ENCODE measurements around the gene RNPEPL1.

Gene RNPEPL1

DNA sequence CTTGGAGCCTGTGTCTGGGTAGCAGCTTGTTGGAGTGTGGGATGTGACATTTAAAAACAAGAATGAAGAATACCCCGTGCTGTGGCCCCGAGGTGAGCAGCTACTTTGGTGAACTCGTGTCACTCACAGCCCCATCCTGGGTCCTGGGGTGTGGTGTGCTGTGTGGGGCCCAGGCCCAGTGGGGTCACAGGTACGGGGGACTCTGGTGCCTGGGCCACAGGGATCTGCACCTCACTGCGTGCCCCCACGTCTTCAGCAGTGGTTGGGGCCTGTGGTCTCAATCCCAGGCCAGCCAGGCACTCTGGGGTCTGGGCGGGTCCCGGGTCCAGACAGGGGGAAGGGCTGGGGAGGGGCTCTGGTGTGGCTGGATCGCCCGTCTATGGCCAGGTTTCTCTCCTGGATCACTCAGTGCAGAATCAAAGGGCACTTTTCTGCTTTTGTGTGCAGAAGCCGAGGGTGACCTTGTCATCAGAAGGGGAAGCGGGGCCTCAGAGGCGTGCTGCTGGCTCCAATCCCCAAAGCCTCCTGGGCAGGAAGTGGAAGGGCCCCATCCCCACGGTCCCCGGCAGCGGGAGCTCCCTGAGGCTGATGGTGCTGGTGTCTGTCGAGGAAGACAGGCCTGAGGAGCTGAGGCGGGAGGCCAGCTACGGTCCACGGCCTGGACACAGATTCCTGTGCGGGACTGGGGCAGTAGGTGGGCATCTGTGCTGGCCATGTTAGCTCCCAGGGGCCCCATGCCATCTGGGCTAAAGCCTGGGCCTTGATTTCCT, 58.4 kb downstream of the RNPEPL1 start:
- DNase-seq (ENCODE audit: low spot score), result no peak

- peak; percentile 19 for DNase-seq (ENCODE audit: low spot score)
Measured at GRCh38 chr2:240627736-240628506, 59.6 kb downstream of the RNPEPL1 start.

GRCh38 chr2:240628507-240628807, 60.2 kb downstream of the RNPEPL1 start:
- DNase-seq (ENCODE audit: low spot score), result peak; percentile 3

DNA sequence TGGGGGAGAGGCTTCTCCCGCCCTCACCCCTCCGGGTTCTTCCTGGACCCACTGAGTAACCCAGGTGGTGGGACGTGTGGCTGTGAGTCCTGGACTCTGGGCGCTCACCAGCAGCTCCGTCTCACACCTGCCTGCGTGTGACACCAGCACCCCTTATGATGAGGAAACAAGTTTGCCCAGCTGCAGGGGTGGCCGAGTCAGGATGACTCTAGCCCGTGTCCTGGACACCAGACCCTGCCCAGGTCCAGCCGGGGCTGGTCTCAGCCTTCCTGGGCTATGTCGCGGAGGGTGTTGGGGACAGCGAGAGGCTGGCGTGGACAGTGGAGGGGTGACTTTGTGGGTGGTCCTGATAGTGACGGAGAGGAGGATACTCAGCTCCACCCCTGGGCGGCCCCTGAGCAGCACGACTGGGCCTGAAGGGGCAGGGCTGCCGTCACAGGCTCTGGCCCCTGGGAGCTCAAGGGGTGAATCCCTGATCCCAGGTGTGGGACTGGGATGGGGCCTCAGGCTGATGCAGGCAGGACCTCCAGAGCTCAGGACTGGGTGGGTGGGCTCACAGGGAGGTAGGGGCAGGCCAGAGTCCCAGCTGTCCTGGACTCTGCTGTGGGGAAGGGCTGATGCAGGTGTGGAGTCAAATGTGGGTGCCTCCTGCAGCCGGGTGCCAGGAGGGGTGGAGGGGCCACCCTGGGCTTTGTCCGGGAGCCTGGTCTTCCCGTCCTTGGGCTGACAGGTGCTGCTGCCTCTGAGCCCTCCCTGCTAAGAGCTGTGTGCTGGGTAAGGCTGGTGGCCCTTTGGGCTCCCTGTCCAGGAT, 60.7 kb downstream of the RNPEPL1 start:
- no peak for DNase-seq (ENCODE audit: low spot score)

GRCh38 chr2:240629619-240629967, 61.3 kb downstream of the RNPEPL1 start:
- no peak for DNase-seq (ENCODE audit: low spot score)

- peak; percentile 17 for DNase-seq (ENCODE audit: low spot score)
Measured at GRCh38 chr2:240629968-240630770, 61.9 kb downstream of the RNPEPL1 start.
